ENCODE data around the gene SLFN12. TPM values are rescaled to one million over a fixed set of nuclear protein-coding genes. Genes with fewer than 3 reads are reported as not detected.
A peak's percentile ranks its signal among the peaks of the same experiment; 100 is the strongest.

The SLFN12 gene
- total RNA-seq, 1 experiment from 2014 or later, result 12.7 TPM

GRCh38 chr17:35374766-35375344, 57.4 kb downstream of the SLFN12 start:
- H3K27ac Mint-ChIP-seq, result no peak overlapping the region
- CTCF ChIA-PET, result no interaction called here
- H3K9me3 Mint-ChIP-seq, result peaks cover 8% of the 10 kb centered on the region
- no peak for ATAC-seq
- H3K4me3 Mint-ChIP-seq, result peak overlapping the region; percentile 74
- TF ChIP-seq RELA (CRISPR knock-in tag; IDR thresholded peaks at IDR 0.05; ENCODE audit: borderline replicate concordance) (no peak), PREB (CRISPR knock-in tag; IDR thresholded peaks at IDR 0.05; ENCODE audit: borderline replicate concordance) (no peak), ARID4B (CRISPR knock-in tag; IDR thresholded peaks at IDR 0.05; ENCODE audit: borderline replicate concordance) (no peak), NR1H2 (CRISPR knock-in tag; IDR thresholded peaks at IDR 0.05) (no peak), ZNF425 (CRISPR knock-in tag; conservative IDR thresholded peaks at IDR 0.05) (no peak), MXD4 (CRISPR knock-in tag; IDR thresholded peaks at IDR 0.05; ENCODE audit: borderline replicate concordance) (no peak), IRF2 (CRISPR knock-in tag; IDR thresholded peaks at IDR 0.05; ENCODE audit: borderline replicate concordance, low read depth) (no peak), ZNF317 (CRISPR knock-in tag; IDR thresholded peaks at IDR 0.05; ENCODE audit: borderline replicate concordance, low read depth) (no peak), ZNF138 (CRISPR knock-in tag; conservative IDR thresholded peaks at IDR 0.05) (no peak), USF1 (CRISPR knock-in tag; IDR thresholded peaks at IDR 0.05) (no peak), E2F4 (CRISPR knock-in tag; IDR thresholded peaks at IDR 0.05; ENCODE audit: borderline replicate concordance, low read depth) (no peak), TEAD4 (CRISPR knock-in tag; IDR thresholded peaks at IDR 0.05) (no peak)
- H3K36me3 Mint-ChIP-seq, result no peaks in the 10 kb centered on the region
- no peak for DNase-seq (ENCODE audit: low spot score)
- H3K4me1 Mint-ChIP-seq, result peaks cover 14% of the 10 kb centered on the region
- POLR2A ChIA-PET, result no interaction called here
- H3K27me3 Mint-ChIP-seq (ENCODE audit: low read depth), result peaks cover 90% of the 10 kb centered on the region

- peaks cover 95% of the 10 kb centered on the region for H3K27me3 Mint-ChIP-seq (ENCODE audit: low read depth)
- peaks cover 13% of the 10 kb centered on the region for H3K9me3 Mint-ChIP-seq
- no peak overlapping the region for H3K27ac Mint-ChIP-seq
- DNase-seq (ENCODE audit: low spot score) (peak; percentile 41), ATAC-seq (peak; percentile 70)
- H3K4me3 Mint-ChIP-seq, result peak overlapping the region; percentile 74
- peaks cover 14% of the 10 kb centered on the region for H3K4me1 Mint-ChIP-seq
- peak; percentile 5; the same call in 1 of the 2 replicates for TF ChIP-seq ZNF121 (CRISPR knock-in tag; IDR thresholded peaks at IDR 0.05)
- TF ChIP-seq JUN (CRISPR knock-in tag; IDR thresholded peaks at IDR 0.05), result no peak
- no peaks in the 10 kb centered on the region for H3K36me3 Mint-ChIP-seq
- CTCF ChIA-PET, result interaction anchor here (0.9 to 1.8 kb wide), 4 partner anchors 61 to 165 kb away, joined by 3 to 4 read pairs (median 4); partner anchors contain the start of gene SLFN5
- POLR2A ChIA-PET, result interaction anchor here (1.7 kb wide), 1 partner anchor 74 kb away, joined by 5 read pairs; the partner anchor contains the start of gene SLFN13
These were observed 58.1 kb downstream of the SLFN12 start for GRCh38 chr17:35373984-35374765.
